Kidney (tissue), 14 donors: ENCODE measurements around the gene ADAMTS12. TPM values are rescaled to one million over a fixed set of nuclear protein-coding genes. Genes with fewer than 3 reads are reported as not detected.

Experiments
- DNase-seq, 5 donors: peaks; one replicate each; pipeline ENCODE4 v3.0.0-alpha.2; 2013 to 2020
- FAIRE-seq: peaks from 2 replicates; lab custom pipeline; 2012; peaks lifted over from hg19 to GRCh38; lab: Jason Lieb, UNC
- H3K27ac ChIP-seq, 2 donors: one replicate each; pipeline ENCODE4 v1.7.0; 2013; ENCODE audit warnings: low read depth in 2 of 2, low read length in 2 of 2, inconsistent platforms in 1 of 2
- H3K27me3 ChIP-seq: one replicate; pipeline ENCODE4 v1.7.1; 2013; ENCODE audit warnings: low read length, inconsistent platforms; ENCODE audit not compliant: control insufficient read depth, insufficient read depth
- H3K36me3 ChIP-seq, 3 donors: one replicate each; pipeline versions ENCODE4 v1.7.0 to v1.7.1; 2013; ENCODE audit warnings: low read length in 3 of 3, control low read depth in 1 of 3, inconsistent platforms in 1 of 3; ENCODE audit not compliant: insufficient read depth in 3 of 3, control insufficient read depth in 2 of 3
- H3K4me1 ChIP-seq, 3 donors: one replicate each; pipeline versions ENCODE4 v1.7.0 to v1.7.1; 2013; ENCODE audit warnings: low read length in 3 of 3, inconsistent platforms in 1 of 3, low read depth in 1 of 3; ENCODE audit not compliant: control insufficient read depth in 2 of 3, insufficient read depth in 2 of 3
- H3K4me3 ChIP-seq, 3 donors: one replicate each; pipeline versions ENCODE4 v1.7.0 to v1.8.1; 2013; ENCODE audit warnings: low read length in 3 of 3, control low read depth in 1 of 3, inconsistent platforms in 1 of 3
- H3K9ac ChIP-seq, 3 donors: one replicate each; pipeline versions ENCODE4 v1.7.0 to v1.7.1; 2013; ENCODE audit warnings: low read length in 3 of 3, control low read depth in 1 of 3, inconsistent platforms in 1 of 3
- H3K9me3 ChIP-seq, 3 donors: one replicate each; pipeline versions ENCODE4 v1.7.0 to v1.7.1; 2013; ENCODE audit warnings: low read length in 3 of 3, control low read depth in 1 of 3, inconsistent platforms in 1 of 3; ENCODE audit not compliant: control insufficient read depth in 2 of 3, insufficient read depth in 1 of 3
- CTCF ChIP-seq: IDR thresholded peaks from 3 replicates; pipeline ENCODE4 v1.5.1; 2012; ENCODE audit warnings: mild to moderate bottlenecking, moderate library complexity, borderline replicate concordance; ENCODE audit not compliant: insufficient read depth; ENCODE audit errors: extremely low read depth
- intact Hi-C: fragments of 100-400 bp; cut with DNase I; formaldehyde crosslinking; loops from one replicate; pipeline ENCODE4 v1.11.1; 2022
- polyA plus RNA-seq: library from polyadenylated mRNA; stranded (reverse); fragments of 350-450 nt; fragmentation: Illumina TruSeq; extraction: RNeasy Lipid Tissue Mini Kit (QIAGEN cat#74804); gene quantifications from one replicate; pipeline ENCODE4 v1.2.3, GENCODE V29; 2014; ENCODE audit warnings: low read depth, low replicate concordance; ENCODE audit not compliant: insufficient read depth
- total RNA-seq: library from RNA; stranded (reverse); fragmentation: NEBNext Ultra II Directional; extraction: Animal tissue kit (Norgen Biotek cat#: 25700); gene quantifications from one replicate; pipeline ENCODE4 v1.2.1, GENCODE V29; 2021
- donor health status: control.
- donor health status: control.
- donor health status: control.
- donor health status: control.
- donor health status: control.
- donor health status: DM: yes; HTN: yes; CAD: no.
- donor health status: Normal renal cell carcinoma (clear cell type).

ADAMTS12 gene
- total and polyA plus RNA-seq, 2 donors from 2014 or later, result 0.75 to 2.0 TPM

DNA sequence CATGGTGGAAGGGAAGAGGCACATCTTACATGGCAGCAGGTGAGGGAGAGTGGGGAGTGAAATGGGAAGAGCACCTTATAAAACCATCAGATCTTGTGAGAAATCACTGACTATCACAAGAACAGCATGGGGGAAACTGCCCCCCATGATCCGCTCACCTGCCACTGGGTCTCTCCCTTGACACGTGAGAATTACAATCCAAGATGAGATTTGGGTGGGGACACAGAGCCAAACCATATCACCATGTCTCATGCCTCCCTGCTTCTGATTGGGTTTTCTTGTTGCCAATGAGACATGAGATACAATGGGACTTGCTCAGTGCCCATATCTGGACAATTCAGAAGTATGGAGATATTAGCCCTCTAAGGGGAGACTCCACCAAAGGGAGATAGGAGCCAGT is 353.6 kb downstream of the ADAMTS12 start:
- Histone ChIP-seq H3K4me3 (no peak overlapping the region), H3K4me1 (no peaks in the 10 kb centered on the region), H3K9me3 (no peaks in the 10 kb centered on the region), H3K9ac (no peak overlapping the region), H3K36me3 (no peaks in the 10 kb centered on the region), H3K27me3 (no peaks in the 10 kb centered on the region), H3K27ac (no peak overlapping the region)
- no peak for TF ChIP-seq CTCF
- DNase-seq (no peak), FAIRE-seq (no peak)
- intact Hi-C loops, result no loop called here

GRCh38 chr5:33537240-33537639 is 354.6 kb downstream of the ADAMTS12 start:
- TF ChIP-seq CTCF, result no peak
- Histone ChIP-seq H3K9me3 (no peaks in the 10 kb centered on the region), H3K9ac (no peak overlapping the region), H3K4me1 (no peaks in the 10 kb centered on the region), H3K27me3 (no peaks in the 10 kb centered on the region), H3K4me3 (no peak overlapping the region), H3K36me3 (no peaks in the 10 kb centered on the region), H3K27ac (no peak overlapping the region)
- intact Hi-C loops, result no loop called here
- FAIRE-seq, result no peak
- no peak for DNase-seq

DNA sequence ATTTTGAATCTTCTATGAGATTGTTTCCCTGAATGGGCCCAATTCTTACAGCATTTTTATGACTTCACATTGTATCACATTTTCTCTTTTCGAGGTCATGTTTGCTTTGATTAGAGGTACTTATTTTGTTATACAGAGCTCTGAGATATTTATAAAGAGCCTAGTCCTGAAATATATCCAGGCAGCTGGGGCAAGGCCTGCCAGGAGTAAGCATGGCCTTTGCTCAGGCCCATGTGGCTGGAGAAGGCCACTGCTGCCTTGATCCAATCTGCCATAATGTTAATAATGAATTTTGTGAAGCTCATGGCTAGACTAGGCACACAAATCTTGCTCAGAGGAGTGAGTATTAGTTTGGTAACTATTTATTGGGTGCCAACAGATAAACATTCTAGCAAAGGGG is 355.0 kb downstream of the ADAMTS12 start:
- no peaks in the 10 kb centered on the region for H3K4me1 ChIP-seq
- H3K9me3 ChIP-seq, result no peaks in the 10 kb centered on the region
- H3K4me3 ChIP-seq, result no peak overlapping the region
- FAIRE-seq, result no peak
- no peak overlapping the region for H3K9ac ChIP-seq
- H3K27me3 ChIP-seq, result no peaks in the 10 kb centered on the region
- H3K27ac ChIP-seq, result no peak overlapping the region
- DNase-seq, result no peak
- H3K36me3 ChIP-seq, result no peaks in the 10 kb centered on the region
- TF ChIP-seq CTCF, result no peak
- intact Hi-C loops, result no loop called here

DNA sequence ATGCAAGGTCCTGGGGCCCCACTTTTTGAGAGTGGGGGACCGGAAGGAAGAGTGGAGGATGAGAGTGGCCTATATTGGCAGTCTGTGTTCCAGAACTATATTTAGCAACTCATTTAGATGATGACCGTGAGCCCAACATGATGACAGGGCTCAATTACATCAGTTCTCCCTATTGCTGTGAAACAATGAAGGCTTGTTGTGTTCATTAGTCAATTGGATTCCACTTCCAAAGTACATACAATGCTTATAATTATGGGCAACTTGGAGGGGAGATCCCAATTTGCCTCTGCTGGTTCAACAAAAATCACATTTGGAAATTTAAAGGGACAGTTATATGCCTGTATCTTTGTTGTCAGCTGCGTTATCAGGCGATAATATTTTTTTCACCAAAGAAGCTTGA is 360.0 kb downstream of the ADAMTS12 start:
- DNase-seq, result no peak
- FAIRE-seq, result no peak
- Histone ChIP-seq H3K4me1 (no peaks in the 10 kb centered on the region), H3K9me3 (no peaks in the 10 kb centered on the region), H3K36me3 (no peaks in the 10 kb centered on the region), H3K9ac (no peak overlapping the region), H3K27ac (no peak overlapping the region), H3K4me3 (no peak overlapping the region), H3K27me3 (no peaks in the 10 kb centered on the region)
- intact Hi-C loops, result no loop called here
- no peak for TF ChIP-seq CTCF
